ENCODE data around the gene SUGCT.

DNA sequence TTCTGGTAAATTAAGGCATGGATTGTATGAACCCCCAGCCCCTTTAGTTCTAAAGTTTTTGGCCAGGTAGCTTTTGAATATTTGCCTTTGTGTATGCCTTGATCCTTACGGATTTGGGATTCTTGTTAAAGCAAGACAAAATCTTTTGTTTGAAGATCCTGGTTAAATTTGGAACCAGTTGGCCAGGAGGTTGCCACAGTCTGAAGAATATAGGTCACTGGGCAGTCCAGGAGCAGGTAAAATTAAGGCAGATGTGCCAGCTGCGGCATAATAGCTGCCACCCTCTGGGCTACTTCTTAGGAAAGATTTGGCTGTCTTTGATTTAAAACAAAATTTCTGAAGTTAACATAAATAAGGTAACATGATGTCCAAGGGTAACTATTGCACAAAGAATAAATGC, 192.3 kb downstream of the SUGCT start:
- TF ChIP-seq, protein P1, sequence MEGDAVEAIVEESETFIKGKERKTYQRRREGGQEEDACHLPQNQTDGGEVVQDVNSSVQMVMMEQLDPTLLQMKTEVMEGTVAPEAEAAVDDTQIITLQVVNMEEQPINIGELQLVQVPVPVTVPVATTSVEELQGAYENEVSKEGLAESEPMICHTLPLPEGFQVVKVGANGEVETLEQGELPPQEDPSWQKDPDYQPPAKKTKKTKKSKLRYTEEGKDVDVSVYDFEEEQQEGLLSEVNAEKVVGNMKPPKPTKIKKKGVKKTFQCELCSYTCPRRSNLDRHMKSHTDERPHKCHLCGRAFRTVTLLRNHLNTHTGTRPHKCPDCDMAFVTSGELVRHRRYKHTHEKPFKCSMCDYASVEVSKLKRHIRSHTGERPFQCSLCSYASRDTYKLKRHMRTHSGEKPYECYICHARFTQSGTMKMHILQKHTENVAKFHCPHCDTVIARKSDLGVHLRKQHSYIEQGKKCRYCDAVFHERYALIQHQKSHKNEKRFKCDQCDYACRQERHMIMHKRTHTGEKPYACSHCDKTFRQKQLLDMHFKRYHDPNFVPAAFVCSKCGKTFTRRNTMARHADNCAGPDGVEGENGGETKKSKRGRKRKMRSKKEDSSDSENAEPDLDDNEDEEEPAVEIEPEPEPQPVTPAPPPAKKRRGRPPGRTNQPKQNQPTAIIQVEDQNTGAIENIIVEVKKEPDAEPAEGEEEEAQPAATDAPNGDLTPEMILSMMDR (IDR thresholded peaks at IDR 0.05; ENCODE audit: borderline replicate concordance, extremely low read depth, low read length, poor library complexity, severe bottlenecking), result no peak
- TF ChIP-seq EZH2 (IDR thresholded peaks at IDR 0.05; ENCODE audit: borderline replicate concordance, low read depth, low read length, severe bottlenecking), result no peak

All from DND-41 (cell line).